Measurements from ENCODE around the gene NT5DC1.

NT5DC1 gene

GRCh38 chr6:116239256-116239655, 138.6 kb downstream of the NT5DC1 start:
- no peak for DNase-seq (ENCODE audit: low read depth, low spot score)

- no peak for DNase-seq (ENCODE audit: low read depth, low spot score)
Measured at GRCh38 chr6:116239856-116240255, 139.2 kb downstream of the NT5DC1 start.

GRCh38 chr6:116244284-116244683, 143.6 kb downstream of the NT5DC1 start:
- no peak for DNase-seq (ENCODE audit: low read depth, low spot score)

- peak; percentile 69 for DNase-seq (ENCODE audit: low read depth, low spot score)
Measured at GRCh38 chr6:116246089-116246488, 145.4 kb downstream of the NT5DC1 start.

- no peak for DNase-seq (ENCODE audit: low read depth, low spot score)
Measured at GRCh38 chr6:116247285-116247684, 146.6 kb downstream of the NT5DC1 start.

GRCh38 chr6:116248577-116248976, 147.9 kb downstream of the NT5DC1 start:
- DNase-seq (ENCODE audit: low read depth, low spot score) = no peak

GRCh38 chr6:116251568-116252384, 151.1 kb downstream of the NT5DC1 start:
- peak; percentile 73 for DNase-seq (ENCODE audit: low read depth, low spot score)

- no peak for DNase-seq (ENCODE audit: low read depth, low spot score)
Measured at GRCh38 chr6:116253188-116253504, 152.5 kb downstream of the NT5DC1 start.

- DNase-seq (ENCODE audit: low read depth, low spot score) = peak; percentile 99
Measured at GRCh38 chr6:116253505-116254296, 153.0 kb downstream of the NT5DC1 start, which contains the start of gene TSPYL4. TSPYL4 (minus strand) TSS chr6:116254075; CDS start chr6:116254008, 67 bp downstream.

GRCh38 chr6:116254297-116255056, 153.8 kb downstream of the NT5DC1 start:
- no peak for DNase-seq (ENCODE audit: low read depth, low spot score)

GRCh38 chr6:116255246-116255800, 154.7 kb downstream of the NT5DC1 start:
- DNase-seq (ENCODE audit: low read depth, low spot score) = no peak

- DNase-seq (ENCODE audit: low read depth, low spot score) = no peak
Measured at GRCh38 chr6:116256694-116257093, 156.0 kb downstream of the NT5DC1 start.

GRCh38 chr6:116258520-116258919, 157.9 kb downstream of the NT5DC1 start:
- DNase-seq (ENCODE audit: low read depth, low spot score) = no peak

- no peak for DNase-seq (ENCODE audit: low read depth, low spot score)
Measured at GRCh38 chr6:116263353-116263752, 162.7 kb downstream of the NT5DC1 start.

- DNase-seq (ENCODE audit: low read depth, low spot score) = no peak
Measured at GRCh38 chr6:116265041-116265829, 164.6 kb downstream of the NT5DC1 start.

- no peak for DNase-seq (ENCODE audit: low read depth, low spot score)
Measured at GRCh38 chr6:116266803-116267202, 166.2 kb downstream of the NT5DC1 start.

- no peak for DNase-seq (ENCODE audit: low read depth, low spot score)
Measured at GRCh38 chr6:116267836-116268588, 167.4 kb downstream of the NT5DC1 start.

- DNase-seq (ENCODE audit: low read depth, low spot score) = peak; percentile 76
Measured at GRCh38 chr6:116268589-116269293, 168.1 kb downstream of the NT5DC1 start.

- no peak for DNase-seq (ENCODE audit: low read depth, low spot score)
Measured at GRCh38 chr6:116271149-116271708, 170.6 kb downstream of the NT5DC1 start.

All from astrocyte of the hippocampus (primary cell).